A549 (cell line): ENCODE results near the gene RAI14. TPM values are rescaled to one million over a fixed set of nuclear protein-coding genes. Genes with fewer than 3 reads are reported as not detected.

ENCODE experiments used
- BHLHE40 ChIP-seq: IDR thresholded peaks from 2 replicates; pipeline ENCODE4 v1.6.1; 2012; ENCODE audit warnings: low read depth, low read length, inconsistent platforms
- CEBPB ChIP-seq, 2 experiments: fragments of >200 bp in 1 of 2; sonication (Bioruptor Twin) in 1 of 2; formaldehyde crosslinking in 1 of 2; IDR thresholded peaks; 2 replicates each; pipeline ENCODE4 v1.6.1; 2012 to 2016
- CHD2 ChIP-seq: fragments of 150-350 bp; IDR thresholded peaks from 2 replicates; pipeline ENCODE4 v1.6.1; 2014; ENCODE audit warnings: low read length; ENCODE audit not compliant: partially characterized antibody
- CHD4 ChIP-seq: fragments of 200-600 bp; sonication (generic); IDR thresholded peaks from 2 replicates; pipeline ENCODE4 v1.6.1; 2016; ENCODE audit warnings: antibody characterized with exemption, mild to moderate bottlenecking, borderline replicate concordance
- CTCF ChIP-seq: fragments of >200 bp; sonication (Bioruptor Twin); formaldehyde crosslinking; IDR thresholded peaks from 3 replicates; pipeline ENCODE4 v1.5.1; 2016
- E2F6 ChIP-seq: IDR thresholded peaks from 2 replicates; pipeline ENCODE4 v1.6.1; 2012; ENCODE audit warnings: low read depth, borderline replicate concordance
- EHF ChIP-seq: fragments of 250-450 bp; sonication (Bioruptor Pico); IDR thresholded peaks from 2 replicates; pipeline ENCODE4 v1.5.0; 2020; ENCODE audit warnings: mild to moderate bottlenecking
- EHMT2 ChIP-seq: fragments of 200-600 bp; sonication (generic); IDR thresholded peaks from 2 replicates; pipeline ENCODE4 v1.6.1; 2016; ENCODE audit warnings: antibody characterized with exemption, low read depth, mild to moderate bottlenecking, moderate library complexity
- ELK1 ChIP-seq: fragments of 150-350 bp; IDR thresholded peaks from 2 replicates; pipeline ENCODE4 v1.6.1; 2014; ENCODE audit warnings: low read depth, mild to moderate bottlenecking, low read length
- EP300 ChIP-seq, 2 experiments: fragments of >200 bp; sonication (Bioruptor Twin); formaldehyde crosslinking; IDR thresholded peaks; 2 replicates in 1 of 2; 3 replicates in 1 of 2; pipeline ENCODE4 v1.6.1; 2016 to 2017
- ESRRA ChIP-seq: fragments of 150-350 bp; IDR thresholded peaks from 2 replicates; pipeline ENCODE4 v1.6.1; 2014; ENCODE audit warnings: mild to moderate bottlenecking, low read length, borderline replicate concordance
- FOSB ChIP-seq: fragments of 250-450 bp; sonication (Bioruptor Pico); IDR thresholded peaks from 2 replicates; pipeline ENCODE4 v1.5.0; 2020; ENCODE audit warnings: mild to moderate bottlenecking, moderate library complexity
- FOXS1 ChIP-seq: fragments of 250-450 bp; sonication (Bioruptor Pico); IDR thresholded peaks from 2 replicates; pipeline ENCODE4 v1.5.0; 2020; ENCODE audit warnings: mild to moderate bottlenecking, moderate library complexity
- GATA3 ChIP-seq: IDR thresholded peaks from 2 replicates; pipeline ENCODE4 v1.6.1; 2012; ENCODE audit warnings: borderline replicate concordance
- HOXB13 ChIP-seq: fragments of 250-450 bp; sonication (Bioruptor Pico); IDR thresholded peaks from 2 replicates; pipeline ENCODE4 v1.5.0; 2020; ENCODE audit warnings: low read depth, mild to moderate bottlenecking, moderate library complexity
- HOXB5 ChIP-seq: fragments of 250-450 bp; sonication (Bioruptor Pico); IDR thresholded peaks from 2 replicates; pipeline ENCODE4 v1.5.0; 2020; ENCODE audit warnings: mild to moderate bottlenecking, moderate library complexity
- JUN ChIP-seq, 2 experiments: fragments of >200 bp; sonication (Bioruptor Twin); formaldehyde crosslinking; IDR thresholded peaks; 2 replicates in 1 of 2; 3 replicates in 1 of 2; pipeline ENCODE4 v1.6.1; 2016 to 2017
- JUNB ChIP-seq: fragments of >200 bp; sonication (Bioruptor Twin); formaldehyde crosslinking; IDR thresholded peaks from 2 replicates; pipeline ENCODE4 v1.6.1; 2016
- KDM1A ChIP-seq: fragments of 200-600 bp; sonication (generic); IDR thresholded peaks from 2 replicates; pipeline ENCODE4 v1.6.1; 2016; ENCODE audit warnings: low read depth, mild to moderate bottlenecking
- KDM5A ChIP-seq: fragments of 200-600 bp; sonication (generic); IDR thresholded peaks from 2 replicates; pipeline ENCODE4 v1.6.1; 2016; ENCODE audit warnings: antibody characterized with exemption, mild to moderate bottlenecking
- MAX ChIP-seq: IDR thresholded peaks from 2 replicates; pipeline ENCODE4 v1.6.1; 2012
- MYC ChIP-seq: IDR thresholded peaks from 2 replicates; pipeline ENCODE4 v1.6.1; 2012; ENCODE audit warnings: mild to moderate bottlenecking, inconsistent platforms, low read length, improper control_type of control experiment, borderline replicate concordance
- NFE2L2 ChIP-seq: fragments of 150-350 bp; conservative IDR thresholded peaks from 2 replicates; pipeline ENCODE4 v1.6.1; 2014; ENCODE audit warnings: low read length
- NPAS2 ChIP-seq: fragments of 250-450 bp; sonication (Bioruptor Pico); IDR thresholded peaks from 2 replicates; pipeline ENCODE4 v1.8.0; 2022; ENCODE audit warnings: mild to moderate bottlenecking, moderate library complexity, borderline replicate concordance
- NR3C1 ChIP-seq: fragments of >200 bp; sonication (Bioruptor Twin); formaldehyde crosslinking; IDR thresholded peaks from 3 replicates; pipeline ENCODE4 v1.6.1; 2017
- POLR2A ChIP-seq: IDR thresholded peaks from 2 replicates; pipeline ENCODE4 v1.6.1; 2012; ENCODE audit warnings: mild to moderate bottlenecking, low read length
- POLR2AphosphoS2 ChIP-seq: conservative IDR thresholded peaks from 2 replicates; pipeline ENCODE4 v1.6.1; 2012; ENCODE audit warnings: low read length, improper control_type of control experiment, inconsistent platforms
- RAD21 ChIP-seq, 2 experiments: fragments of >200 bp in 1 of 2; sonication (Bioruptor Twin) in 1 of 2; formaldehyde crosslinking in 1 of 2; IDR thresholded peaks in 1 of 2; conservative IDR thresholded peaks in 1 of 2; 2 replicates in 1 of 2; 3 replicates in 1 of 2; pipeline ENCODE4 v1.6.1; 2012 to 2018; ENCODE audit warnings: inconsistent platforms in 1 of 2
- RCOR1 ChIP-seq: fragments of 150-350 bp; IDR thresholded peaks from 2 replicates; pipeline ENCODE4 v1.6.1; 2014; ENCODE audit warnings: antibody characterized with exemption, low read length, low read depth
- RNF2 ChIP-seq: fragments of 200-600 bp; sonication (generic); IDR thresholded peaks from 2 replicates; pipeline ENCODE4 v1.6.1; 2016; ENCODE audit warnings: low read depth, mild to moderate bottlenecking, antibody characterized with exemption, moderate library complexity, borderline replicate concordance
- SREBF2 ChIP-seq: fragments of 450-650 bp; IDR thresholded peaks from 2 replicates; pipeline ENCODE4 v1.6.1; 2014; ENCODE audit warnings: mild to moderate bottlenecking, moderate library complexity
- TFCP2L1 ChIP-seq: fragments of 250-450 bp; sonication (Bioruptor Pico); IDR thresholded peaks from 2 replicates; pipeline ENCODE4 v1.5.0; 2021; ENCODE audit warnings: mild to moderate bottlenecking
- TP53 ChIP-seq: fragments of 250-450 bp; sonication (Bioruptor Pico); IDR thresholded peaks from 2 replicates; pipeline ENCODE4 v1.5.0; 2021; ENCODE audit warnings: mild to moderate bottlenecking, moderate library complexity
- USF2 ChIP-seq: fragments of 450-650 bp; IDR thresholded peaks from 2 replicates; pipeline ENCODE4 v1.6.1; 2014; ENCODE audit warnings: antibody characterized with exemption
- ZC3H11A ChIP-seq: fragments of 450-650 bp; IDR thresholded peaks from 2 replicates; pipeline ENCODE4 v1.6.1; 2014; ENCODE audit warnings: antibody characterized with exemption, mild to moderate bottlenecking
- ZFP36 ChIP-seq: fragments of 450-650 bp; IDR thresholded peaks from 2 replicates; pipeline ENCODE4 v1.6.1; 2014; ENCODE audit warnings: borderline replicate concordance; ENCODE audit not compliant: partially characterized antibody
- ZSCAN20 ChIP-seq: fragments of 250-450 bp; sonication (Bioruptor Pico); IDR thresholded peaks from 2 replicates; pipeline ENCODE4 v1.8.0; 2022; ENCODE audit warnings: mild to moderate bottlenecking, moderate library complexity
- polyA plus RNA-seq, 4 experiments: library from polyadenylated mRNA; depleted of rRNA in 3 of 4; stranded (reverse); fragments of >200 nt; fragmentation: RNase III in 1 of 4; extraction: RNeasy Plus Mini Kit Qiagen cat#74134 plus additional on column Dnase treatment in 1 of 4; gene quantifications; 2 replicates in 3 of 4; 3 replicates in 1 of 4; pipeline ENCODE4 v1.2.3, GENCODE V29; 2011 to 2017

Gene RAI14
- polyA plus RNA-seq, 2 of the 4 experiments (the other 2 are of a cell fraction) = 71.9 to 97.7 TPM

GRCh38 chr5:34686762-34687268, 30.7 kb downstream of the RAI14 start (continued):
- TF ChIP-seq KDM1A = no peak
- no peak; the same call in 1 of the 2 replicates for TF ChIP-seq FOXS1
- no peak for TF ChIP-seq EHF (CRISPR knock-in tag)
- TF ChIP-seq HOXB5 (CRISPR knock-in tag) = peak; percentile 66; the same call in 1 of the 2 replicates
- no peak for TF ChIP-seq NFE2L2
- no peak for TF ChIP-seq NPAS2 (CRISPR knock-in tag)
- TF ChIP-seq KDM5A = no peak
- TF ChIP-seq CTCF = no peak
- no peak for TF ChIP-seq RNF2
- no peak for TF ChIP-seq ZFP36
- peak; percentile 66; the same call in 1 of the 2 replicates for TF ChIP-seq GATA3
- TF ChIP-seq HOXB13 (CRISPR knock-in tag) = no peak
- peak; percentile 30 to 40; a peak in 4 of 5 replicates for TF ChIP-seq RAD21 (conservative IDR thresholded peaks at IDR 0.05 in 1 of 2, IDR thresholded peaks at IDR 0.05 in 1 of 2)
- no peak for TF ChIP-seq NR3C1
- TF ChIP-seq E2F6 = no peak
- TF ChIP-seq CEBPB (IDR thresholded peaks at IDR 0.05) = peak in 1 of 2 experiments; percentile 39; a peak in 1 of 4 replicates
- no peak for TF ChIP-seq MYC
- TF ChIP-seq POLR2A = no peak
- no peak for TF ChIP-seq ESRRA
- peak in 1 of 2 experiments; percentile 77; a peak in 4 of 5 replicates for TF ChIP-seq JUN (IDR thresholded peaks at IDR 0.05)
- TF ChIP-seq CHD4 = no peak
- no peak for TF ChIP-seq USF2
- TF ChIP-seq TFCP2L1 (CRISPR knock-in tag) = no peak
- TF ChIP-seq ZSCAN20 (CRISPR knock-in tag) = no peak
- no peak for TF ChIP-seq BHLHE40
- TF ChIP-seq ZC3H11A = no peak
- no peak for TF ChIP-seq FOSB (CRISPR knock-in tag)
- TF ChIP-seq ELK1 = no peak
- TF ChIP-seq RCOR1 = no peak
- peak; percentile 73 for TF ChIP-seq JUNB
- TF ChIP-seq EP300 (IDR thresholded peaks at IDR 0.05) = peak; percentile 67 to 75; a peak in 2 of 5 replicates
- TF ChIP-seq SREBF2 = no peak
- no peak for TF ChIP-seq CHD2
- TF ChIP-seq POLR2AphosphoS2 = no peak
- peak; percentile 52; the same call in 1 of the 2 replicates for TF ChIP-seq MAX
- TF ChIP-seq EHMT2 = no peak
- no peak for TF ChIP-seq TP53
- TF ChIP-seq, all 56 proteins: peak for 10
